Measurements from ENCODE around the gene PI4KA.
"Not testable (repeated sequence)": the region's sequence is repeated elsewhere in the genome, so short reads cannot be mapped to it uniquely, and the experiment has no call there.

Gene PI4KA

GRCh38 chr22:20847318-20847822 is 11.2 kb downstream of the PI4KA start:
- H3K4me3 ChIP-seq (ENCODE audit: low read depth, low read length), result no peak overlapping the region
- DNase-seq (ENCODE audit: low read depth), result no peak
- TF ChIP-seq, protein P1, sequence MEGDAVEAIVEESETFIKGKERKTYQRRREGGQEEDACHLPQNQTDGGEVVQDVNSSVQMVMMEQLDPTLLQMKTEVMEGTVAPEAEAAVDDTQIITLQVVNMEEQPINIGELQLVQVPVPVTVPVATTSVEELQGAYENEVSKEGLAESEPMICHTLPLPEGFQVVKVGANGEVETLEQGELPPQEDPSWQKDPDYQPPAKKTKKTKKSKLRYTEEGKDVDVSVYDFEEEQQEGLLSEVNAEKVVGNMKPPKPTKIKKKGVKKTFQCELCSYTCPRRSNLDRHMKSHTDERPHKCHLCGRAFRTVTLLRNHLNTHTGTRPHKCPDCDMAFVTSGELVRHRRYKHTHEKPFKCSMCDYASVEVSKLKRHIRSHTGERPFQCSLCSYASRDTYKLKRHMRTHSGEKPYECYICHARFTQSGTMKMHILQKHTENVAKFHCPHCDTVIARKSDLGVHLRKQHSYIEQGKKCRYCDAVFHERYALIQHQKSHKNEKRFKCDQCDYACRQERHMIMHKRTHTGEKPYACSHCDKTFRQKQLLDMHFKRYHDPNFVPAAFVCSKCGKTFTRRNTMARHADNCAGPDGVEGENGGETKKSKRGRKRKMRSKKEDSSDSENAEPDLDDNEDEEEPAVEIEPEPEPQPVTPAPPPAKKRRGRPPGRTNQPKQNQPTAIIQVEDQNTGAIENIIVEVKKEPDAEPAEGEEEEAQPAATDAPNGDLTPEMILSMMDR (IDR thresholded peaks at IDR 0.05; ENCODE audit: insufficient read depth, low read depth, low read length, missing control alignments), result no peak

- TF ChIP-seq, protein P1 (IDR thresholded peaks at IDR 0.05; ENCODE audit: insufficient read depth, low read depth, low read length, missing control alignments), result no peak
- H3K4me3 ChIP-seq (ENCODE audit: low read depth, low read length), result no peak overlapping the region
- no peak for DNase-seq (ENCODE audit: low read depth)
These were observed 14.3 kb downstream of the PI4KA start for GRCh38 chr22:20844055-20845037.

- TF ChIP-seq, protein P1 (IDR thresholded peaks at IDR 0.05; ENCODE audit: insufficient read depth, low read depth, low read length, missing control alignments), result no peak
- no peak for DNase-seq (ENCODE audit: low read depth)
- no peak overlapping the region for H3K4me3 ChIP-seq (ENCODE audit: low read depth, low read length)
These were observed 15.1 kb downstream of the PI4KA start for GRCh38 chr22:20843501-20843900.

DNA sequence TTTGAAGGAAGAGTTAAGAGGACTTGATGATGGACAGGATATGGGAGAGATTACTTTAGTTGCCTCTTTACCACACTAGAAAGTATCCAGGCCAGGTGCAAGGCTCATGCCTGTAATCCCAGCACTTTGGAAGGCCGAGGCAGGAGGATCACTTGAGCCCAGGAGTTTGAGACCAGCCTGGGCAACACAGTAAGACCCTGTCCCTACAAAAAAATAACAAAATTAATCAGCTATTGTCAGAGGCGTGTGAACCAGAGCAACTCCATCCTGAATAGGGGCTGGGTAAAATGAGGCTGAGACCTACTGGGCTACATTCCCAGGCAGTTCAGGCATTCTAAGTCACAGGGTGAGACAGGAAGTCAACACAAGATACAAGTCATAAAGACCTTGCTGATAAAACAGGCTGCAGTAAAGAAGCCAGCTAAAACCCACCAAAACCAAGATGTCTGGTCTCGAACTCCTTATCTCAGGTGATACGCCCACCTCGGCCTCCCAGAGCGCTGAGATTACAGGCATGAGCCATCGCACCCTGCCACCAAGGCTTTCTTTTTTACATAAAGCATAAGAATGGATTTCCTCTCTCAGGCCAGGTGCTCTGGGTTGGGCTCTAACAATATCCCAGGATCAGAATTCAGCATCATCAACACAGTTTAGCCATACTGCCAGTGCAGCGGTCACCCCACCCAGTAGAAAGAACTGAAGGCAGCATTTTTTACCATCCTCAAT is 17.8 kb downstream of the PI4KA start:
- TF ChIP-seq, protein P1 (IDR thresholded peaks at IDR 0.05; ENCODE audit: insufficient read depth, low read depth, low read length, missing control alignments), result no peak

DNA sequence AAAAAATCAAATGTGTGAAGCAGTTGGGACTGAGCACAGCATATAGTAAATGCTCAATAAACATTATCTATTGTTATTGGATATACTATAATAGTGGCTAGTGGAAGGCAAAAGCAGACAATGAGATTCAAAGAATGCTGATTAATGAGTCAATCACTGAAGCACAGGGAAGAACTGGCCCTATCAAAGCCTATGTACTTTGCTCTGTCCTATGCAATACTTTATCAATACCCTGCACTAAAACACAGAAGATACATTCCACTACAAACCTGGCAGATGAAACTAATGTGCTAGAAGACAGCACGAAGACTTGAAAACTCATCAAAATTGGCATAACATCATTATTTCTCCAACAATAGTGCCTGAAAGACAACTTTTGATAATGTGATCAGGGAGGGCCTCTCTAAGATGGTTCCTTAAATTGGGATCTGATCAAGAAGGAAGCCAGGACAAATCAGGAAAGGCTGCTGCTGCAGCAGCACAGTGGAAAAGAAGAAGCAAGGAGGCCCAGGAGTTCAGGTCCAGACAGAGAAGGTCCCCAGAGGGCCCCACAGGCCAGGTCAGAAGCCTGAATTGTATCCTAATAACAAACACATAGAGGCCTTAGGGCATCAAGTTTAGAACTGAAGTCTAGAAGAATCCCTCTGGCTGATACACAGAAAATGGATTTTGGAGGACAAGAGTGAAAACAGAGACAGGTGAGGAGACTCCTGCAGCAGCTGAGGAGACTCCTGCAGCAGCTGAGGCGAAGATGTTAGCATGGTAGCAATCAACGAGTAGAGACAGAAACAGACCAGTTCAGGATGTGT is 18.6 kb downstream of the PI4KA start:
- TF ChIP-seq, protein P1 (IDR thresholded peaks at IDR 0.05; ENCODE audit: insufficient read depth, low read depth, low read length, missing control alignments), result no peak
- H3K4me3 ChIP-seq (ENCODE audit: low read depth, low read length), result no peak overlapping the region
- no peak for DNase-seq (ENCODE audit: low read depth)

More for the DNA sequence above, 17.8 kb downstream of the PI4KA start:
- no peak for DNase-seq (ENCODE audit: low read depth)
- H3K4me3 ChIP-seq (ENCODE audit: low read depth, low read length), result no peak overlapping the region

GRCh38 chr22:20839354-20839753 is 19.3 kb downstream of the PI4KA start:
- H3K4me3 ChIP-seq (ENCODE audit: low read depth, low read length); DNase-seq (ENCODE audit: low read depth): not testable (repeated sequence)

Data from GM12865 (cell line).